Fibroblast of pulmonary artery (primary cell): ENCODE results near the gene CEACAM16.

Experiments
- DNase-seq: peaks from one replicate; pipeline ENCODE4 v3.0.0-alpha.2; 2010; ENCODE audit warnings: low read depth
- H3K4me3 ChIP-seq: replicated peaks from 2 replicates; pipeline ENCODE4 v1.5.1; 2011; ENCODE audit warnings: low read depth, mild to moderate bottlenecking, control low read depth, low read length, moderate library complexity
- TF ChIP-seq, protein P1 (sequence below): IDR thresholded peaks from 2 replicates; pipeline ENCODE4 v1.5.1; 2011; ENCODE audit warnings: mild to moderate bottlenecking, control low read depth, low read length, inconsistent platforms; ENCODE audit errors: missing control alignments

CEACAM16 gene

DNA sequence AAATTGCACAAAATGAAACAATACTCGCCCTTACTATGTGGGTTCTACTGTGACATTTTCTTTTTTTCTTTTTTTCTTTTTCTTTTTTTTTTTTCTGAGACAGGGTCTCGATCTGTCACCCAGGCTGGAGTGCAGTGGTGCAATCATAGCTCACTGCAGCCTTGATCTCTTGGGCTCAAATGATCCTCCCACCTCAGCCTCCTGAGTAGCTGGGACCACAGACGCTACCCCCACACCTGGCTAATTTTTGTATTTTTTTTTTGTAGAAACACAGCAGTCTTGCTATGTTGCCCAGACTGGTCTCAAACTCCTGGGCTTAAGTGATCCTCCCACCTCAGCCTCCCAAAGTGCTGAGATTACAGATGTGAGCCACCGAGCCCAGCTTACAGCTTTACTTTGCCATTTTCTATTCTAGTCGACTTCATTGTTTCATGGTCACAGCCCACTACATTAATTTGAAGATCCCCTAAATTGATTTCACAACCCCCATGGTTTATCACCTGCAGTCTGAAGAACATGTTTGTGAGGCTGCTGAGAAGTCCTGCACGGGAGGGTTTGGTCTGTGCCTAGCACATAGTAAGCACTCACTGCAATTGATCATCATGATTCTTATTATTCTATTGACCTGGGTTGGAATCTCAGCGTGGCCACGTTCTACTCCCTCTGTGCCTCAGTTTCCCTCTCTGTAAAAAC lies 53.3 kb downstream of the CEACAM16 start:
- peak overlapping the region; percentile 93 for H3K4me3 ChIP-seq
- no peak for DNase-seq
- TF ChIP-seq, protein P1, sequence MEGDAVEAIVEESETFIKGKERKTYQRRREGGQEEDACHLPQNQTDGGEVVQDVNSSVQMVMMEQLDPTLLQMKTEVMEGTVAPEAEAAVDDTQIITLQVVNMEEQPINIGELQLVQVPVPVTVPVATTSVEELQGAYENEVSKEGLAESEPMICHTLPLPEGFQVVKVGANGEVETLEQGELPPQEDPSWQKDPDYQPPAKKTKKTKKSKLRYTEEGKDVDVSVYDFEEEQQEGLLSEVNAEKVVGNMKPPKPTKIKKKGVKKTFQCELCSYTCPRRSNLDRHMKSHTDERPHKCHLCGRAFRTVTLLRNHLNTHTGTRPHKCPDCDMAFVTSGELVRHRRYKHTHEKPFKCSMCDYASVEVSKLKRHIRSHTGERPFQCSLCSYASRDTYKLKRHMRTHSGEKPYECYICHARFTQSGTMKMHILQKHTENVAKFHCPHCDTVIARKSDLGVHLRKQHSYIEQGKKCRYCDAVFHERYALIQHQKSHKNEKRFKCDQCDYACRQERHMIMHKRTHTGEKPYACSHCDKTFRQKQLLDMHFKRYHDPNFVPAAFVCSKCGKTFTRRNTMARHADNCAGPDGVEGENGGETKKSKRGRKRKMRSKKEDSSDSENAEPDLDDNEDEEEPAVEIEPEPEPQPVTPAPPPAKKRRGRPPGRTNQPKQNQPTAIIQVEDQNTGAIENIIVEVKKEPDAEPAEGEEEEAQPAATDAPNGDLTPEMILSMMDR: no peak

DNA sequence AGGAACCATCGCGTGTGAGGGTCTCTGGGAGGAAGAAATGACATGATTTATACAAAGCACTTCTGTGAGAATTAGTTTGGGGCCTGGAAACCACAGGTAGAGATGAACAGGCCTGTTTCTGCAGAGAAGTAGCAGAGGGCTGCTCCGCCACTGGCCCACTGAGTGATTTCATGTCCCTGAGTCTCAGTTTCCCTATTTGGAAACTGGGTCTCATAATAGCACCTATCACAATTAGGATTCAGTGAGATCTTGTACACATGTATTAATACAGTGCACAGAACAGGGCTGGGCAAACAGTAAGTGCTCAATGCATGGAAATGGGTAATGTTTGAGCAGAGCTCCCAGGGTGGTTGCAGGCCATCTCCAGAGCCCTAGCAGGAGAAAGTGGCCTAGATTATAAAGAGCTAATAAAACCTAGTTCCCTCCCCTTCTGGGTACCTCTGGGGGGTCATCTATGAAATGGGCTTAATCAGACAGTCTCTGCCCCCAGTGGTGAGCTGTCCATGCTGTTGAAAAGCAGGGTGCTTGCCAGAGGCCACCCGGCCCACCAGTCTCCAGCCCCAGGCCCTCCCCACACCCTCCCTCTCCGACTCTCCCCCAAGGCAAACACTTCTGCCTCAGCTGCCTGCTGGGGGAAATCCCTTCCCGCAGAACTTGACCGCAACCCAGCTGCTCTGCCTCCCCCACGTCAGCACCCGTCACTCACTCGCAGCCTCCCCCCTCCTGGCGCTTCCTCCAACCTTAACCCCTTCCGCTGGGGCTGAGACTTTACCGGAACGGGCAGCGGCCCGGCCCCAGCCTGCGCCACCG lies 54.1 kb downstream of the CEACAM16 start:
- peak; percentile 99 for DNase-seq
- TF ChIP-seq, protein P1: no peak
- H3K4me3 ChIP-seq: peak overlapping the region; percentile 93

DNA sequence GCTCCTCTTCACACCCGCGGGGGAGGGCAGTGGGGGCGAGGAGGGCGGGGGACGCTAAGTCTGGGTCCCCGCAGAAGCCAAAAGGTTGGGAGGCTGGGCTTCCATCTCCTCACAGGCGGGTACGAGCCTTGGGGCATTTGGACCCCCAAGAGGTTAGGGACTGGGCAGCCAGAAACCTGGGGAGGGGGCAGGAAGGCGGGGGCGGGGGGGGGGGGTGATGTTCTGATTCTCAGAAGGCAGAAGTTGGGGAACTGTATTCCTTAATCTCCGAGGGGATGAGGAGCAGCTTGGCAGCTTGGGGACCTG lies 54.6 kb downstream of the CEACAM16 start:
- H3K4me3 ChIP-seq: peak overlapping the region; percentile 93
- no peak for DNase-seq
- TF ChIP-seq, protein P1: no peak

DNA sequence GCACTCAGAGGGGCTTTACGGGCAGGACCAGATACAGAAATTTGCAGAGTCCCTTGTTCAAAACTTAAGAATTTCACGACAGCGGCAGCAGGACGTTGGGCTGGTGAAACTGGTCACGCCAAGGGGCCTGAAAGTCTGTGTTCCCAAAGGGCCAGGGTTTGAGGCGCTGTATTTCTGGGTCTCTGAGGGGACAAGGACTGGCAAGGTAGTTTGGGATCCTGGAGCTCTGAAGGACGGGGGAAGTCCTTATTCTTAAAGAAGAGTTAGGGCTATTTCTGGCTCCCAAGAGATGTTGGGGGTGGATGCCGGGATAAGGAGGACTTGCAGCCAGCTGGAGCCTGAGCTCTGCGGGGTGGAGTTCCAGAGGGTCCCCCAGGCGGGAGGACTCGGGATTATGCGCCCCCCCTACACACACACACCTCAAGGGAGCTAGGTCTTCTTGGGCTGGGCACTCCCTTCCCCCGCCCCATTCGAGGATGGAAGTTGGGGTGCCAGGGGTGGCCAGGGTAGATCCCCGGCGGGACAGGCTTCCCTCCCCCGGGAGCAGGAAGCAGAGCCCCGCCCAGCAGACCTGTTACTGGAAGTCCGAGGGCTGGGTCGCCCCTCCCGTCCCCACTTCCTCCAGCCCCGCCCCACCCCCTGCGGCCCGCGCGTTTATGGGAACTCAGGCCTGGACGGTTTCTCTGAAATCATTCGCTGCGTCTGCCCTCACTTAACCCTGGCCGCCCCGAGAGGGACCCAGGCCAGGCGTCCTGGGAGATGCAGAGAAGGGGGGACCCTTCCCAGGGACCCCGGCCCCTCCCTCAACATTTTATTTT lies 55.2 kb downstream of the CEACAM16 start:
- TF ChIP-seq, protein P1: no peak
- peak; percentile 90 for DNase-seq
- H3K4me3 ChIP-seq: peak overlapping the region; percentile 93

DNA sequence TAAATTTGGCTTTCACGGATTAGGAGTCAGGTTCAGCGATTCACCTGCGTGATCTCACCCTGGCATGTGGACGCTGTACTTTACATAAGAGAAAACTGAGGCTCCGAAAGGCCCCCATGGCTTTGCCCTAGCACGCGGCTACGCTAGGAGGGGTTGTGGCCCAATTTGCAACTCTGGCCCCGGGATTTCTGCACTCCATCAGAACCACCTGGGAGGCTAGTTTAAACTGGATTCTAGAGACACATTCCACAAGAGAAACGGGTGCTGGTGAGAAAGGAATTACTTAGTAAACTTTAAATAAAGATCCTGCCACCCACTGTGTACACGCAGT lies 55.8 kb downstream of the CEACAM16 start:
- peak overlapping the region; percentile 93 for H3K4me3 ChIP-seq
- TF ChIP-seq, protein P1: no peak
- DNase-seq: no peak

DNA sequence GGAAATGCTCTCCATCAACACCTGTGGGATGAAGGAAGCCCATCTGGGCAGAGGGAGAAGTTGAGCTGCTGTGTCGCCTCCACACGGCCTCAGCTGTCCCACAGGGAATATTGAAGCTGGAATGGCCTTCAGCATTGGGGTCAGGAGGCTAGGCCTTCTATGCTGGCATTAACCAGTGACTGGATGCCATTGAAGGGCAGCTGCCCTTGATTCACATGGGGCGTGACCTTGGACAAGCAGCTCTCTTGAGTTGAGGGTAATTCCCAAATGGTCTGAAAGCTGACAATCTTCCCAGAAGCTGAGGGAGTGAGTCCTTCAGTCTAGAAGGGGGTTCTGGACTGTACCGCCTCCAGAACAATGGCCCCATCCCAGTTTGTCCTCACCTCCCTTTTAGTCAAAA lies 56.3 kb downstream of the CEACAM16 start:
- H3K4me3 ChIP-seq: no peak overlapping the region
- TF ChIP-seq, protein P1: no peak
- DNase-seq: no peak
